Measurements from ENCODE around the gene CCDC34.

Gene CCDC34

DNA sequence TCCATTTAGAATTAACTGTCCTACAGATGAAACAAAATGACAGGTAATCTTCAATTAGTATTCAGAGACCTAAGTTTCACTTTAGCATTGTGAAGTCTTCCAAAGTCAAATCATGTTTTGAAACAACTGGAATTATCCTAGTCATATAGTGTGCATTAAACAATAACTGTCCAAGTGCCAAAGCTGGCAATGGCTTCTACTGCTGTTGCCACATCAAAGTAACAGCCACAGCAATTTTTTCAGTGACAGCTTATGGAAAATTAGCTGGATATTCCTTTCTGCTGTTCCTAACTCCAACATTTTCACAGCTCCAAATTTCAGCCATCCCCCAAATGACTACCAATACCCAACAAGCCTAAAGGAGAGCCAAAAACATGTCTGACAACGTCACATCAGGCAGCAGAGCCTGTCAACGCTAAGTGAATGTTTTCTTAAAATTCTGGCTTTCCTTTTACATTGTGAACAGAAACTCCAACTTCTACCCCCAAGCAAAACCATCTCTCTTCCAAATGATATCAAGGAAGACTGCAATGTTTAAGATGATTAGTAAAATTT is 45.3 kb upstream of the CCDC34 start:
- H2AFZ ChIP-seq (ENCODE audit: low read length): no peak overlapping the region
- TF ChIP-seq, protein P1, sequence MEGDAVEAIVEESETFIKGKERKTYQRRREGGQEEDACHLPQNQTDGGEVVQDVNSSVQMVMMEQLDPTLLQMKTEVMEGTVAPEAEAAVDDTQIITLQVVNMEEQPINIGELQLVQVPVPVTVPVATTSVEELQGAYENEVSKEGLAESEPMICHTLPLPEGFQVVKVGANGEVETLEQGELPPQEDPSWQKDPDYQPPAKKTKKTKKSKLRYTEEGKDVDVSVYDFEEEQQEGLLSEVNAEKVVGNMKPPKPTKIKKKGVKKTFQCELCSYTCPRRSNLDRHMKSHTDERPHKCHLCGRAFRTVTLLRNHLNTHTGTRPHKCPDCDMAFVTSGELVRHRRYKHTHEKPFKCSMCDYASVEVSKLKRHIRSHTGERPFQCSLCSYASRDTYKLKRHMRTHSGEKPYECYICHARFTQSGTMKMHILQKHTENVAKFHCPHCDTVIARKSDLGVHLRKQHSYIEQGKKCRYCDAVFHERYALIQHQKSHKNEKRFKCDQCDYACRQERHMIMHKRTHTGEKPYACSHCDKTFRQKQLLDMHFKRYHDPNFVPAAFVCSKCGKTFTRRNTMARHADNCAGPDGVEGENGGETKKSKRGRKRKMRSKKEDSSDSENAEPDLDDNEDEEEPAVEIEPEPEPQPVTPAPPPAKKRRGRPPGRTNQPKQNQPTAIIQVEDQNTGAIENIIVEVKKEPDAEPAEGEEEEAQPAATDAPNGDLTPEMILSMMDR (IDR thresholded peaks at IDR 0.05; ENCODE audit: low read length): no peak
- TF ChIP-seq EZH2 (IDR thresholded peaks at IDR 0.05; ENCODE audit: borderline replicate concordance, low read length): no peak
- no peaks in the 10 kb centered on the region for H3K27me3 ChIP-seq (ENCODE audit: insufficient read depth, low read length)
- H3K9me3 ChIP-seq (ENCODE audit: low read length): no peaks in the 10 kb centered on the region
- H3F3A ChIP-seq (ENCODE audit: insufficient read depth, low read length): no peaks in the 10 kb centered on the region
- no peak overlapping the region for H3K4me3 ChIP-seq (ENCODE audit: low read depth, low read length, poor library complexity, severe bottlenecking)
- no peaks in the 10 kb centered on the region for H3K4me1 ChIP-seq (ENCODE audit: insufficient read depth, low read length, severe bottlenecking)
- no peaks in the 10 kb centered on the region for H3K36me3 ChIP-seq (ENCODE audit: insufficient read depth, low read length)
- H3K79me2 ChIP-seq (ENCODE audit: insufficient read depth, low read length): no peaks in the 10 kb centered on the region
- no peak overlapping the region for H3K9ac ChIP-seq (ENCODE audit: low read length)
- H3K9me2 ChIP-seq (ENCODE audit: low read depth, low read length): no peaks in the 10 kb centered on the region
- H3K4me2 ChIP-seq (ENCODE audit: low read length): no peak overlapping the region
- no peak overlapping the region for H3K27ac ChIP-seq (ENCODE audit: low read depth, low read length, poor library complexity, severe bottlenecking)
- H4K20me1 ChIP-seq (ENCODE audit: insufficient read depth, low read length): no peaks in the 10 kb centered on the region

DNA sequence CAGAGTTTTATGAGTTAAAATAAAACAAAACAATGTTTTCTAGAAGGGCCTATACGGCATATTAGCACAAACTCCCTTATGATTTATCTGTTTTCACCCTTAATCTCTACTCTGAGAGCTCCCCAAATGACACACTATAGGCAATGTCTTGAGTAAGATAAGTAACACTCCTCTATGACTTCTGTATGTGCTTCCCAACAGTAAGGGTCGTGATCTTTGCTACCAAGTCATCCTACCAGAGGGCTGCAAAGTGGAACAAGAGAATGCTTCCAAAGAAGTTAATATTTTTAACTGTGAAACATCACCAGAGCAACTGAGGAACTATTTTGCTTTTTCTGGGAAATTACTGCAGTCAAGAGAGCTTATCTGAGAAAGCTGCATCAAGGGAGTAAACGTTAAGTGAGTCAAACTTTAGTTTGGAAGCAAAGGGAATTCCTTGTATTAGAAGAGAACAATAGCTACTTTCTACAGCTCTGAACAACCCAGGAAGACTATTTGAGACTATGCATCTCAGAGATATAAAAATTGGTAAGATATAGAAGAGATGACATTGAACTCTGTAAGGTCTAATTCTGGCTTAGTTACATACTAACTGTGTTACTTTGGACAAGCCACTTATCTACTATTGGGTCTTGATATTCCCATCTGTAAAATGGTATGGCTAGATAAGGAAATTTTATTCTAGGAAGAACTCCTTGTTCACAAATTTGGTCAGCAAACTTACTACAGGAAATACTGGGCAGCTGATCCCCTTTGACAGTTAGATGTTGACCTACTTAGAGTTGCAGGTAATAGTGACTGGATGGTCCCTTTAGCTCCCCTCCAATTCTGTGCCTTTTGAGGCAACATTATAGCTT is 43.7 kb upstream of the CCDC34 start:
- H3K9me2 ChIP-seq (ENCODE audit: low read depth, low read length): no peaks in the 10 kb centered on the region
- H3K79me2 ChIP-seq (ENCODE audit: insufficient read depth, low read length): no peaks in the 10 kb centered on the region
- no peaks in the 10 kb centered on the region for H3K9me3 ChIP-seq (ENCODE audit: low read length)
- H3K36me3 ChIP-seq (ENCODE audit: insufficient read depth, low read length): no peaks in the 10 kb centered on the region
- no peak overlapping the region for H3K9ac ChIP-seq (ENCODE audit: low read length)
- H3K27ac ChIP-seq (ENCODE audit: low read depth, low read length, poor library complexity, severe bottlenecking): no peak overlapping the region
- no peaks in the 10 kb centered on the region for H3K4me1 ChIP-seq (ENCODE audit: insufficient read depth, low read length, severe bottlenecking)
- H3K4me3 ChIP-seq (ENCODE audit: low read depth, low read length, poor library complexity, severe bottlenecking): no peak overlapping the region
- H4K20me1 ChIP-seq (ENCODE audit: insufficient read depth, low read length): no peaks in the 10 kb centered on the region
- H2AFZ ChIP-seq (ENCODE audit: low read length): no peak overlapping the region
- no peak overlapping the region for H3K4me2 ChIP-seq (ENCODE audit: low read length)
- no peaks in the 10 kb centered on the region for H3F3A ChIP-seq (ENCODE audit: insufficient read depth, low read length)
- no peak for TF ChIP-seq EZH2 (IDR thresholded peaks at IDR 0.05; ENCODE audit: borderline replicate concordance, low read length)
- TF ChIP-seq, protein P1 (IDR thresholded peaks at IDR 0.05; ENCODE audit: low read length): no peak
- no peaks in the 10 kb centered on the region for H3K27me3 ChIP-seq (ENCODE audit: insufficient read depth, low read length)

DNA sequence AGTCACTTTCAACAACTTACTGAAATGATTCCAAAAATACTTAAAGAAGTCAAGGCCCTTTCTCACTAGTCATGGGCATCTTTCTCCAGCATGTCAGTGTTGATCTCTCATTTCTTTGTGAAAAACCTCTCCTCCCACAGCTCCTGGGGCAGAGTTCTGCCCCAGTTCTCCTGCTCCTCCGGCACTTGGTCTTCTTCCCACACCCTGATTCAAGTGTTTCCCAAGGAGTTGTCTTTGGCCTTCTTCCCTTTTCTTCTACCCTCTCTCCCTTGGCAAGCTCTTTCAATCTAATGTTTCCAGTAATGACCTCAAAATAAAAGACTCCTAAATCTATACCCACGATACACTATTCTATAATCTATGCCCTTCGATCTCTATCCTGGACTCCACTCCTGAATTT is 42.1 kb upstream of the CCDC34 start:
- H3K4me2 ChIP-seq (ENCODE audit: low read length): no peak overlapping the region
- H2AFZ ChIP-seq (ENCODE audit: low read length): no peak overlapping the region
- H3K27ac ChIP-seq (ENCODE audit: low read depth, low read length, poor library complexity, severe bottlenecking): no peak overlapping the region
- no peak overlapping the region for H3K9ac ChIP-seq (ENCODE audit: low read length)
- no peaks in the 10 kb centered on the region for H4K20me1 ChIP-seq (ENCODE audit: insufficient read depth, low read length)
- no peaks in the 10 kb centered on the region for H3K9me3 ChIP-seq (ENCODE audit: low read length)
- H3K4me3 ChIP-seq (ENCODE audit: low read depth, low read length, poor library complexity, severe bottlenecking): no peak overlapping the region
- no peaks in the 10 kb centered on the region for H3K36me3 ChIP-seq (ENCODE audit: insufficient read depth, low read length)
- no peaks in the 10 kb centered on the region for H3K9me2 ChIP-seq (ENCODE audit: low read depth, low read length)
- no peaks in the 10 kb centered on the region for H3K79me2 ChIP-seq (ENCODE audit: insufficient read depth, low read length)
- TF ChIP-seq, protein P1 (IDR thresholded peaks at IDR 0.05; ENCODE audit: low read length): no peak
- no peak for TF ChIP-seq EZH2 (IDR thresholded peaks at IDR 0.05; ENCODE audit: borderline replicate concordance, low read length)
- H3K27me3 ChIP-seq (ENCODE audit: insufficient read depth, low read length): no peaks in the 10 kb centered on the region
- H3K4me1 ChIP-seq (ENCODE audit: insufficient read depth, low read length, severe bottlenecking): no peaks in the 10 kb centered on the region
- H3F3A ChIP-seq (ENCODE audit: insufficient read depth, low read length): no peaks in the 10 kb centered on the region

Data from OCI-LY1 (cell line).